ENCODE results near the gene UAP1L1. TPM values are rescaled to one million over a fixed set of nuclear protein-coding genes. Genes with fewer than 3 reads are reported as not detected.
"Not testable (repeated sequence)": the region's sequence is repeated elsewhere in the genome, so short reads cannot be mapped to it uniquely, and the experiment has no call there.

UAP1L1 gene
- polyA plus RNA-seq, 1 donor from 2014 or later: 0.21 TPM

DNA sequence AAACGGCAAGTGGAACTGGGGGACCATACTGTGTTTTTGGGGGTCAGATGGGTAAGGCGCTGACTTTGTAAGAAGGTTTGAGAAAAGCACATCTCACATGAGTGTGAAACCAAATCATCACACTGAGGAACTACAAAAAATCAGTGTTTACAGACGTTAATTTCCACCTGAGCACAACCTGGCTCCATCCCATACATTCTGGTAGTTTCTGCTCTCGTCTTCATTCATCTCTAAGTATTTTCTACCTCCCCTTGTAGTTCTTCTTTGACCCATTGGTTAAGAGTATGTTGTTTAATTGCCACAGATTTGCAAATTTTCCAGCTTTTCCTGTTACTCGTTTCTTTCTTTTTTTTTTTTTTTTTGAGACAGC, 46.1 kb downstream of the UAP1L1 start:
- no peaks in the 10 kb centered on the region for H3K27me3 ChIP-seq (ENCODE audit: insufficient read depth, low read depth, low read length)
- H4K20me1 ChIP-seq (ENCODE audit: insufficient read depth): no peaks in the 10 kb centered on the region
- no peaks in the 10 kb centered on the region for H3K36me3 ChIP-seq (ENCODE audit: insufficient read depth, low read length)
- H3K27ac ChIP-seq (ENCODE audit: low read length): no peak overlapping the region
- no peak overlapping the region for H3K9ac ChIP-seq (ENCODE audit: low read length)
- H3K79me2 ChIP-seq (replicated peaks; ENCODE audit: insufficient read depth, low read length): peaks cover 10% of the 10 kb centered on the region
- H2AFZ ChIP-seq (ENCODE audit: low read depth, low read length): no peak overlapping the region
- no peaks in the 10 kb centered on the region for H3K9me2 ChIP-seq (ENCODE audit: insufficient read depth, low read length)
- no peaks in the 10 kb centered on the region for H3F3A ChIP-seq (ENCODE audit: insufficient read depth, low read length, poor library complexity, severe bottlenecking)
- H3K4me2 ChIP-seq (ENCODE audit: low read length): no peak overlapping the region
- no peaks in the 10 kb centered on the region for H3K9me3 ChIP-seq (ENCODE audit: low read length)
- no peak overlapping the region for H3K4me3 ChIP-seq (ENCODE audit: low read length)
- TF ChIP-seq, protein P1, sequence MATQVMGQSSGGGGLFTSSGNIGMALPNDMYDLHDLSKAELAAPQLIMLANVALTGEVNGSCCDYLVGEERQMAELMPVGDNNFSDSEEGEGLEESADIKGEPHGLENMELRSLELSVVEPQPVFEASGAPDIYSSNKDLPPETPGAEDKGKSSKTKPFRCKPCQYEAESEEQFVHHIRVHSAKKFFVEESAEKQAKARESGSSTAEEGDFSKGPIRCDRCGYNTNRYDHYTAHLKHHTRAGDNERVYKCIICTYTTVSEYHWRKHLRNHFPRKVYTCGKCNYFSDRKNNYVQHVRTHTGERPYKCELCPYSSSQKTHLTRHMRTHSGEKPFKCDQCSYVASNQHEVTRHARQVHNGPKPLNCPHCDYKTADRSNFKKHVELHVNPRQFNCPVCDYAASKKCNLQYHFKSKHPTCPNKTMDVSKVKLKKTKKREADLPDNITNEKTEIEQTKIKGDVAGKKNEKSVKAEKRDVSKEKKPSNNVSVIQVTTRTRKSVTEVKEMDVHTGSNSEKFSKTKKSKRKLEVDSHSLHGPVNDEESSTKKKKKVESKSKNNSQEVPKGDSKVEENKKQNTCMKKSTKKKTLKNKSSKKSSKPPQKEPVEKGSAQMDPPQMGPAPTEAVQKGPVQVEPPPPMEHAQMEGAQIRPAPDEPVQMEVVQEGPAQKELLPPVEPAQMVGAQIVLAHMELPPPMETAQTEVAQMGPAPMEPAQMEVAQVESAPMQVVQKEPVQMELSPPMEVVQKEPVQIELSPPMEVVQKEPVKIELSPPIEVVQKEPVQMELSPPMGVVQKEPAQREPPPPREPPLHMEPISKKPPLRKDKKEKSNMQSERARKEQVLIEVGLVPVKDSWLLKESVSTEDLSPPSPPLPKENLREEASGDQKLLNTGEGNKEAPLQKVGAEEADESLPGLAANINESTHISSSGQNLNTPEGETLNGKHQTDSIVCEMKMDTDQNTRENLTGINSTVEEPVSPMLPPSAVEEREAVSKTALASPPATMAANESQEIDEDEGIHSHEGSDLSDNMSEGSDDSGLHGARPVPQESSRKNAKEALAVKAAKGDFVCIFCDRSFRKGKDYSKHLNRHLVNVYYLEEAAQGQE (IDR thresholded peaks at IDR 0.05; ENCODE audit: borderline replicate concordance): no peak
- TF ChIP-seq CTCF (IDR thresholded peaks at IDR 0.05; ENCODE audit: poor library complexity, severe bottlenecking): no peak
- TF ChIP-seq RAD21 (conservative IDR thresholded peaks at IDR 0.05): no peak
- no peak for TF ChIP-seq EP300 (conservative IDR thresholded peaks at IDR 0.05; ENCODE audit: poor library complexity, severe bottlenecking)
- no peak for TF ChIP-seq EZH2 (IDR thresholded peaks at IDR 0.05; ENCODE audit: borderline replicate concordance, insufficient read depth, low read length, poor library complexity, severe bottlenecking)
- no peak for TF ChIP-seq SMC3 (conservative IDR thresholded peaks at IDR 0.05; ENCODE audit: poor library complexity)
- no peak for TF ChIP-seq POLR2AphosphoS5 (IDR thresholded peaks at IDR 0.05)

DNA sequence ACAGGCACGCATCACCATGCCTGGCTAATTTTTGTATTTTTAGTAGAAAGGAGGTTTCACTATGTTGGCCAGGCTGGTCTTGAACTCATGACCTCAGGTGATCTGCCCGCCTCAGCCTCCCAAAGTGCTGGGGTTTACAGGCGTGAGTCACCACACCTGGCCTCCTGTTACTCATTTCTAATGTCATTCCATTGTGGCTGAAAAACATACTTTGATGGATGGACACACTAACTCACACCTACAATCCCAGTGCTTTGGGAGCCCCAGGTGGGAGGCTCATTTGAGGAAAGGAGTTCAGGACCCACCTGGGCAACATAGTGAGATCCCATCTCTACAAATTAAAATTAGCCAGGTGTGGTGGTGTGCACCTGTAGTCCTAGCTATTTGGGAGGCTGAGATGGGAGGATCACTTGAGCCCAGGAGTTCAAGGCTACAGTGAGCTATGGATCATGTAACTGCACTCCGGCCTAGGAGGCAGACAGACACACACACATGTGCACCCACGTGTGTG, 46.7 kb downstream of the UAP1L1 start:
- peaks cover 16% of the 10 kb centered on the region for H3K79me2 ChIP-seq (replicated peaks; ENCODE audit: insufficient read depth, low read length)
- not testable (repeated sequence) for H3F3A ChIP-seq (ENCODE audit: insufficient read depth, low read length, poor library complexity, severe bottlenecking); H3K9me2 ChIP-seq (ENCODE audit: insufficient read depth, low read length); H3K4me2 ChIP-seq (ENCODE audit: low read length); H3K27me3 ChIP-seq (ENCODE audit: insufficient read depth, low read depth, low read length); H2AFZ ChIP-seq (ENCODE audit: low read depth, low read length); H3K9ac ChIP-seq (ENCODE audit: low read length); H4K20me1 ChIP-seq (ENCODE audit: insufficient read depth); H3K27ac ChIP-seq (ENCODE audit: low read length); H3K36me3 ChIP-seq (ENCODE audit: insufficient read depth, low read length); H3K9me3 ChIP-seq (ENCODE audit: low read length); H3K4me3 ChIP-seq (ENCODE audit: low read length)

DNA sequence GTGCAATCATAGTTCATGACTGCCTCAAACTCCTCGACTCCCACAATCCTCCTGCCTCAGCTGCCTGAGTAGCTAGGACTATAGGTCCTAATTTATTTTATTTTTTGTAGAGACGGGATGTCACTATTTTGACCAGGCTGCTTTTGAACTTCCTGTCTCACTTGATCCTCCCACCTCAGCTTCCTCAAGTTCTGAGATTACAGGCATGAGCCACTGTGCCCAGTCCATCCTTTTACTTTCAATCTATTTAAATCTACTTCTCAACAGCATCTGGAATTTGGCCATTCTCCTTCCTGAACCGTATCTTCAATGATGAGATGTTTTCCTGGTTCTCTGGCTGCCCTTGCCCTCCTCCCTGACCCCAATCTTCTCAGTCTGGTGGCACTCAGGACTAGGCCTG, 49.5 kb downstream of the UAP1L1 start:
- TF ChIP-seq RAD21 (conservative IDR thresholded peaks at IDR 0.05) (no peak), MXI1 (conservative IDR thresholded peaks at IDR 0.05; ENCODE audit: poor library complexity, severe bottlenecking) (no peak), CTCF (IDR thresholded peaks at IDR 0.05; ENCODE audit: poor library complexity, severe bottlenecking) (no peak), POLR2AphosphoS5 (IDR thresholded peaks at IDR 0.05) (no peak)
- peaks cover 19% of the 10 kb centered on the region for H3K79me2 ChIP-seq (replicated peaks; ENCODE audit: insufficient read depth, low read length)
- H3K27me3 ChIP-seq (ENCODE audit: insufficient read depth, low read depth, low read length): no peaks in the 10 kb centered on the region
- no peaks in the 10 kb centered on the region for H3F3A ChIP-seq (ENCODE audit: insufficient read depth, low read length, poor library complexity, severe bottlenecking)
- no peak overlapping the region for H3K9ac ChIP-seq (ENCODE audit: low read length)
- no peak overlapping the region for H3K4me2 ChIP-seq (ENCODE audit: low read length)
- no peaks in the 10 kb centered on the region for H4K20me1 ChIP-seq (ENCODE audit: insufficient read depth)
- H3K9me2 ChIP-seq (ENCODE audit: insufficient read depth, low read length): no peaks in the 10 kb centered on the region
- no peak overlapping the region for H2AFZ ChIP-seq (ENCODE audit: low read depth, low read length)
- H3K27ac ChIP-seq (ENCODE audit: low read length): no peak overlapping the region
- H3K4me3 ChIP-seq (ENCODE audit: low read length): no peak overlapping the region
- H3K36me3 ChIP-seq (ENCODE audit: insufficient read depth, low read length): no peaks in the 10 kb centered on the region
- H3K9me3 ChIP-seq (ENCODE audit: low read length): no peaks in the 10 kb centered on the region

Measured in neural cell (in vitro differentiated cells).